HG02610 (cell line): ENCODE measurements around the gene THRB.

Source experiments
- ATAC-seq: cut with Tn5 transposase; IDR thresholded peaks from one replicate; pipeline ENCODE4 v1.9.1; 2021; ENCODE audit warnings: mild to moderate bottlenecking, moderate library complexity; ENCODE audit not compliant: unreplicated experiment

The THRB gene

GRCh38 chr3:24286405-24286804 lies 208.2 kb downstream of the THRB start:
- no peak for ATAC-seq

GRCh38 chr3:24278543-24278942 lies 216.1 kb downstream of the THRB start:
- ATAC-seq, result no peak

GRCh38 chr3:24273491-24273890 lies 221.2 kb downstream of the THRB start:
- no peak for ATAC-seq

- ATAC-seq, result no peak
Observed at GRCh38 chr3:24272875-24273274, 221.8 kb downstream of the THRB start.

GRCh38 chr3:24272408-24272807 lies 222.2 kb downstream of the THRB start:
- no peak for ATAC-seq

- ATAC-seq, result no peak
Observed at GRCh38 chr3:24271228-24271627, 223.4 kb downstream of the THRB start.

- no peak for ATAC-seq
Observed at GRCh38 chr3:24270744-24271143, 223.9 kb downstream of the THRB start.

- no peak for ATAC-seq
Observed at GRCh38 chr3:24270204-24270691, 224.4 kb downstream of the THRB start.

GRCh38 chr3:24264748-24265158 lies 229.9 kb downstream of the THRB start:
- peak; percentile 65 for ATAC-seq

- no peak for ATAC-seq
Observed at GRCh38 chr3:24264011-24264410, 230.6 kb downstream of the THRB start.

GRCh38 chr3:24263069-24263668 lies 231.5 kb downstream of the THRB start:
- no peak for ATAC-seq

- no peak for ATAC-seq
Observed at GRCh38 chr3:24261521-24261920, 233.1 kb downstream of the THRB start.

GRCh38 chr3:24259901-24260512 lies 234.6 kb downstream of the THRB start:
- no peak for ATAC-seq

- ATAC-seq, result no peak
Observed at GRCh38 chr3:24258727-24259600, 235.7 kb downstream of the THRB start.

GRCh38 chr3:24258260-24258659 lies 236.4 kb downstream of the THRB start:
- ATAC-seq, result no peak

GRCh38 chr3:24255414-24255813 lies 239.2 kb downstream of the THRB start:
- ATAC-seq, result no peak

GRCh38 chr3:24254649-24255048 lies 240.0 kb downstream of the THRB start:
- no peak for ATAC-seq

- ATAC-seq, result no peak
Observed at GRCh38 chr3:24253336-24253735, 241.3 kb downstream of the THRB start.

- ATAC-seq, result no peak
Observed at GRCh38 chr3:24249523-24249922, 245.1 kb downstream of the THRB start.

- no peak for ATAC-seq
Observed at GRCh38 chr3:24245056-24245455, 249.6 kb downstream of the THRB start.

- no peak for ATAC-seq
Observed at GRCh38 chr3:24244491-24244890, 250.2 kb downstream of the THRB start.
